Nephron progenitor cell (in vitro differentiated cells): ENCODE results near the gene DYNC2LI1.

ENCODE experiments used
- DNase-seq: peaks from one replicate; pipeline ENCODE4 v3.0.0; 2021
- H3K27ac Mint-ChIP-seq: 2 replicates; pipeline ENCODE4 v1.8.0; 2021; ENCODE audit warnings: mild to moderate bottlenecking, moderate library complexity, mixed read lengths
- H3K27me3 Mint-ChIP-seq: 2 replicates; pipeline ENCODE4 v1.8.0; 2021; ENCODE audit warnings: mild to moderate bottlenecking, low read depth, mixed read lengths; ENCODE audit not compliant: poor library complexity
- H3K36me3 Mint-ChIP-seq: 2 replicates; pipeline ENCODE4 v1.8.0; 2021; ENCODE audit warnings: low read depth, mixed read lengths
- H3K4me1 Mint-ChIP-seq: 2 replicates; pipeline ENCODE4 v1.8.0; 2021; ENCODE audit warnings: mixed read lengths
- H3K4me3 Mint-ChIP-seq: 2 replicates; pipeline ENCODE4 v1.8.0; 2021; ENCODE audit warnings: mild to moderate bottlenecking, moderate library complexity, mixed read lengths
- H3K9me3 Mint-ChIP-seq: 2 replicates; pipeline ENCODE4 v1.8.0; 2021; ENCODE audit warnings: mild to moderate bottlenecking, moderate library complexity, mixed read lengths
- TF ChIP-seq, protein P1 (sequence below): fragments of 200-600 bp; sonication (generic); IDR thresholded peaks from 2 replicates; pipeline ENCODE4 v1.5.0; 2021; ENCODE audit warnings: antibody characterized with exemption

DYNC2LI1 gene

DNA sequence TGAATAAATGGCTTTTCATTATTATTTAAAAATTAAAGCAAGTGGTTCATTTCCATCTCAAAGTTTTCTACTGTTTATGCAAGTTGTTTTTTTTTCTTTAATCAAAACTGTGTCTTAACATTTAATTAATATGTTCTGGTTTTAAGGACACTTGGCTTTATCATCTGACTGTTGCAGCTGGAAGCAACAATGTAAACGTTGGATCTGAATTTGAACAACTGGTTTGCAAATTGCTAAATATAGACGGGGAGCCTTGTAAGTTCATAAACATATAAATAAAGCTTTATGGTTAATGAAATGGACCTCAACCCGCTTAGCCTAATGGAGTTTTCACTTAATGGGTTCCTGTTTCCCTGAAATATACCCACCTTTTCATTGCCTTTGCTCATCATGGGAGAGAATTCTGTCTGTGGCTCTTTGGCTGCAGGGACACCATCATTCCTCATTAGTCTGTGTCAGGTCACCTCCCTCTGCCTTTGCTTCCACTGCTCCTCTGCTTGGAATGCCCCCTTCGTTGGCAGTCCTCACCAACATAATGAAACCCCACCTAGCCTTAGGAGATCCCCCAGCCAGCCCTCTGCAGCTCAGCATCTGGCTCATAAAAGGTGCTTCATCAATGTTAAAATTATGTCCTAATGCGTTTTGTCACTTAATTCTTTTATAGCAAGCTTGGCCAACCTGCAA, 44.2 kb upstream of the DYNC2LI1 start:
- Mint-ChIP-seq H3K27me3 (no peaks in the 10 kb centered on the region), H3K4me1 (peaks cover 10% of the 10 kb centered on the region), H3K27ac (no peak overlapping the region), H3K9me3 (no peaks in the 10 kb centered on the region), H3K36me3 (no peaks in the 10 kb centered on the region), H3K4me3 (no peak overlapping the region)
- TF ChIP-seq, protein P1, sequence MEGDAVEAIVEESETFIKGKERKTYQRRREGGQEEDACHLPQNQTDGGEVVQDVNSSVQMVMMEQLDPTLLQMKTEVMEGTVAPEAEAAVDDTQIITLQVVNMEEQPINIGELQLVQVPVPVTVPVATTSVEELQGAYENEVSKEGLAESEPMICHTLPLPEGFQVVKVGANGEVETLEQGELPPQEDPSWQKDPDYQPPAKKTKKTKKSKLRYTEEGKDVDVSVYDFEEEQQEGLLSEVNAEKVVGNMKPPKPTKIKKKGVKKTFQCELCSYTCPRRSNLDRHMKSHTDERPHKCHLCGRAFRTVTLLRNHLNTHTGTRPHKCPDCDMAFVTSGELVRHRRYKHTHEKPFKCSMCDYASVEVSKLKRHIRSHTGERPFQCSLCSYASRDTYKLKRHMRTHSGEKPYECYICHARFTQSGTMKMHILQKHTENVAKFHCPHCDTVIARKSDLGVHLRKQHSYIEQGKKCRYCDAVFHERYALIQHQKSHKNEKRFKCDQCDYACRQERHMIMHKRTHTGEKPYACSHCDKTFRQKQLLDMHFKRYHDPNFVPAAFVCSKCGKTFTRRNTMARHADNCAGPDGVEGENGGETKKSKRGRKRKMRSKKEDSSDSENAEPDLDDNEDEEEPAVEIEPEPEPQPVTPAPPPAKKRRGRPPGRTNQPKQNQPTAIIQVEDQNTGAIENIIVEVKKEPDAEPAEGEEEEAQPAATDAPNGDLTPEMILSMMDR: no peak
- DNase-seq: no peak

DNA sequence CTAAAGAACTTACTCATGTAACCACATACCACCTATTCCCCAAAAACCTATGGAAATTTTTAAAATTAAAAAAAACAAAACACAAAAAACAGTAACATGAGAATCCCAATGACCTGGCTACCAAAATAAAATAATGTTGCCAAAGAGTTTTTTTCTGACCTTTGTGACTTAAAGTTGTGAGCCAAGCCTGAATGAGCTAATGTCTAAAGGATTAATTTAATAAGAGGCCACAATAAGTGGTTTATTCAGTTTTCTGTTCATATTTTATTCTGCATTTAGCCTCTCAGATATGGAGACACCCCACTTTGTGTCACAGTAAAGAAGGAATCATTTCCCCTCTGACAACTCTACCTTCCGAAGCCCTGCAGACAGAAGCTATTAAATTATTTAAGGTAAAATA, 42.6 kb upstream of the DYNC2LI1 start:
- H3K36me3 Mint-ChIP-seq: no peaks in the 10 kb centered on the region
- H3K9me3 Mint-ChIP-seq: no peaks in the 10 kb centered on the region
- H3K4me3 Mint-ChIP-seq: no peak overlapping the region
- no peak for DNase-seq
- H3K27ac Mint-ChIP-seq: no peak overlapping the region
- no peaks in the 10 kb centered on the region for H3K27me3 Mint-ChIP-seq
- H3K4me1 Mint-ChIP-seq: no peaks in the 10 kb centered on the region
- TF ChIP-seq, protein P1: no peak

DNA sequence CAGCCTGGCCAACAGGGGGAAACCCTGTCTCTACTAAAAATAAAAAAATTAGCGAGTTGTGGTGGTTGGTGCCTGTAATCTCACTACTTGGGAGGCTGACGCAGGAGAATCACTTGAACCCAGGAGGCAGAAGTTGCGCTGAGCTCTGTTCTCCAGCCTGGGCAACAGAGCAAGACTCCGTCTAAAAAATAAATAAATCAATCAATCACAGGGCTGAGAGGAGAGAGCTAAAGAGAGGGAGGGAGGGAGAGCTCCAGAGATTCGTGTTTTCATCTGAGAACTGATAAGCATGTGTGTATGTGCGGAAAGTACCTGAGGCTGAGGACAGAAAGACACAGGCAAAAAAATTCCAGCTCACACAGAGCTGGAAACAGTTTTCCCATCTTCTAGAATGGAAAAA, 37.2 kb upstream of the DYNC2LI1 start:
- Mint-ChIP-seq H3K4me1 (no peaks in the 10 kb centered on the region), H3K36me3 (no peaks in the 10 kb centered on the region), H3K9me3 (no peaks in the 10 kb centered on the region), H3K4me3 (no peak overlapping the region), H3K27ac (no peak overlapping the region), H3K27me3 (no peaks in the 10 kb centered on the region)
- TF ChIP-seq, protein P1: no peak
- no peak for DNase-seq

DNA sequence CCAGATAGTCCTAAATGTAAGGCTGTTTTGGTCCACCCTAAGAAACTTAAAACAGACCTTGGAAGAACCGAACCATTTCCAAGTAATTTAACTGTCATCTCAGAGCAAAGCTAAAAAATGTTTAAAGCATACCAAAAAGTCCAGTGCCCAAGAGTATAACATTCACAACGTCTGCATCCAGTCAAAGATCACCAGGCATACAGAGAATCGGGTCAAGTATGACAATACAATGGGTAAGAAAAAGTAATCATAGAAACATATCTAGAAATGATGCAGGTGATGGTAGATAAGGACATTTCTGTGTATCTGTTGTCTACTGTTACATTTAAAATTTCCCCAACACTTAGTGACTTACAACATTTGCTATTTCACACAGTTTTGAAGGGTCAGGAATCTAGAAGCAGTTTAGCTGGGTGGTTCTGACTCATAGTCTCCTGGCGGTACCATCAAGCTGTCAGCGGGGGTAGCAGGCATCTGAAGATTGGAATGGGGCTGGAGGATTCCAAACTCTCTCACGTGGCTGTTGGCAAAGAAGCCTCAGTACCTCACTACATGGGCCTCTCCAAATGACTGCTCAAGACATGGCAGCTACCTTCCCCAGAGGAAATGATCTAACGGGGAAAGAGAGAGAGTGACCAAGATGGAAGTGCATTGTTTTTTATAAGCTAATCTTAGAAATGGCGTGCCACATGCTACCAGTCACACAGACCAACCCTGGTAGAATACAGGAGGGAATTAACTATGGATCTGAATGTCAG, 36.6 kb upstream of the DYNC2LI1 start:
- H3K36me3 Mint-ChIP-seq: no peaks in the 10 kb centered on the region
- TF ChIP-seq, protein P1: no peak
- no peak overlapping the region for H3K27ac Mint-ChIP-seq
- no peaks in the 10 kb centered on the region for H3K9me3 Mint-ChIP-seq
- no peak overlapping the region for H3K4me3 Mint-ChIP-seq
- DNase-seq: no peak
- no peaks in the 10 kb centered on the region for H3K27me3 Mint-ChIP-seq
- H3K4me1 Mint-ChIP-seq: no peaks in the 10 kb centered on the region

DNA sequence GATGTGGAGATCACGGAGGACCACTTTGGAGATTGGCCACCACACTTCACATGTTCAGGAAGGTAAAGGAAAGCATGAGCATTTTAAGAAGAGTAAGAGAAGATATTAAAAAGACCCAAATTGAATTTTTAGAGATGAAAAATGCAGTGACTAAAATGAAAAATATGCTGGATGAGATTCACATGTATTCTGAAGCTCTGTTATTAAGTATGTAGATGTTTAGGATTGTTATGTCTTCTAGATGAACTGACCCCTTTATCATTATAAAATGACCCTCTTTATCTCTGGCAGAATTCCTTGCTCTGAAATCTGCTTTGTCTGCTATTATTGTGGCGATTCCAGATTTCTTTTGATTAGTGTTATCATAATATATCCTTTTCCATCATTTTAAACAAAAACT, 36.0 kb upstream of the DYNC2LI1 start:
- H3K36me3 Mint-ChIP-seq: no peaks in the 10 kb centered on the region
- TF ChIP-seq, protein P1: no peak

More for the DNA sequence above, 36.0 kb upstream of the DYNC2LI1 start:
- Mint-ChIP-seq H3K4me3 (no peak overlapping the region), H3K27me3 (no peaks in the 10 kb centered on the region), H3K4me1 (no peaks in the 10 kb centered on the region), H3K9me3 (no peaks in the 10 kb centered on the region), H3K27ac (no peak overlapping the region)
- DNase-seq: no peak
